Measurements from ENCODE around the gene RGS9.

DNA sequence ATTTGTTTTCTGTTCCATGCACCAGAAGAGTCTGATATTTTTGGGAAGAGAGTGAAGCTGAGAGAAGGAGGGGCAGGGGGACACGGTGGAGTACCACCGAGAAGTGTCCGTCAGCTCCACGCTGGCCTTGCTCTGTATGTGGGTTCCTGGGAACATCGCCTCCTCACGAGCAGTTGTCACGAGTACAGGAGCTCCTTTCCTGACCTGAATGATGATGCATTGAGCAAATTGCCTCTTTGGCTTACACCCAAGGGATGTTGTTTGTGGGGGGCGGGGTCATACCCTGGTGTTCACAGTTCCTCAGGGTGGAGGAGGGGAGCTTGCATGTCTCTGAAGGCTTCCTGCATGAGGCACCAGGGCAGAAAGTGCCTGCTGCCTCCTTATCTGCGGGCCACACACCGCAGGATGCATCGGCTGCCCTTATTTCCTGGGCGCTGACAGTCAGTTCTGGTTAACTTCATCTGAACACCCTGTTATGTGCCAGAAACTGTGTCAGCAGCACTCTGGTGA is 36.2 kb downstream of the RGS9 start:
- TF ChIP-seq EZH2 (IDR thresholded peaks at IDR 0.05; ENCODE audit: borderline replicate concordance, insufficient read depth, low read depth, low read length, poor library complexity, severe bottlenecking) = no peak
- TF ChIP-seq, protein P1, sequence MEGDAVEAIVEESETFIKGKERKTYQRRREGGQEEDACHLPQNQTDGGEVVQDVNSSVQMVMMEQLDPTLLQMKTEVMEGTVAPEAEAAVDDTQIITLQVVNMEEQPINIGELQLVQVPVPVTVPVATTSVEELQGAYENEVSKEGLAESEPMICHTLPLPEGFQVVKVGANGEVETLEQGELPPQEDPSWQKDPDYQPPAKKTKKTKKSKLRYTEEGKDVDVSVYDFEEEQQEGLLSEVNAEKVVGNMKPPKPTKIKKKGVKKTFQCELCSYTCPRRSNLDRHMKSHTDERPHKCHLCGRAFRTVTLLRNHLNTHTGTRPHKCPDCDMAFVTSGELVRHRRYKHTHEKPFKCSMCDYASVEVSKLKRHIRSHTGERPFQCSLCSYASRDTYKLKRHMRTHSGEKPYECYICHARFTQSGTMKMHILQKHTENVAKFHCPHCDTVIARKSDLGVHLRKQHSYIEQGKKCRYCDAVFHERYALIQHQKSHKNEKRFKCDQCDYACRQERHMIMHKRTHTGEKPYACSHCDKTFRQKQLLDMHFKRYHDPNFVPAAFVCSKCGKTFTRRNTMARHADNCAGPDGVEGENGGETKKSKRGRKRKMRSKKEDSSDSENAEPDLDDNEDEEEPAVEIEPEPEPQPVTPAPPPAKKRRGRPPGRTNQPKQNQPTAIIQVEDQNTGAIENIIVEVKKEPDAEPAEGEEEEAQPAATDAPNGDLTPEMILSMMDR (IDR thresholded peaks at IDR 0.05) = no peak
